HL-60 (cell line): ENCODE measurements around the gene PLA1A.

Experiments used
- DNase-seq, 2 experiments: peaks; one replicate each; pipeline ENCODE4 v3.0.0-alpha.2; 2010 to 2020; ENCODE audit warnings: low read depth in 1 of 2, low spot score in 1 of 2
- H3K27ac ChIP-seq: fragments of 250-450 bp; sonication (Bioruptor Pico); replicated peaks from 2 replicates; pipeline ENCODE4 v1.5.1; 2020; ENCODE audit warnings: mild to moderate bottlenecking, moderate library complexity
- H3K27me3 ChIP-seq: fragments of 250-450 bp; sonication (Bioruptor Pico); 2 replicates; pipeline ENCODE4 v1.5.1; 2021; ENCODE audit warnings: mild to moderate bottlenecking, moderate library complexity; ENCODE audit not compliant: insufficient read depth, poor library complexity, severe bottlenecking
- H3K4me3 ChIP-seq: replicated peaks from 2 replicates; pipeline ENCODE4 v1.5.1; 2011; ENCODE audit warnings: mild to moderate bottlenecking, control low read depth, low read length; ENCODE audit not compliant: insufficient read depth
- CTCF ChIP-seq: IDR thresholded peaks from one replicate; pipeline ENCODE4 v1.5.1; 2011; ENCODE audit warnings: low read length, control low read depth, inconsistent platforms; ENCODE audit not compliant: insufficient read depth
- GABPA ChIP-seq: IDR thresholded peaks from 2 replicates; pipeline ENCODE4 v1.6.1; 2012; ENCODE audit warnings: low read depth
- POLR2AphosphoS5 ChIP-seq: IDR thresholded peaks from 2 replicates; pipeline ENCODE4 v1.6.1; 2012; ENCODE audit warnings: low read depth
- REST ChIP-seq: IDR thresholded peaks from 2 replicates; pipeline ENCODE4 v1.6.1; 2012; ENCODE audit warnings: low read depth; ENCODE audit not compliant: insufficient replicate concordance
- SPI1 ChIP-seq: IDR thresholded peaks from 2 replicates; pipeline ENCODE4 v1.6.1; 2012; ENCODE audit warnings: low read depth, mild to moderate bottlenecking, borderline replicate concordance

The PLA1A gene

GRCh38 chr3:119620899-119621298 is 23.2 kb downstream of the PLA1A start:
- Histone ChIP-seq H3K27me3 (no peaks in the 10 kb centered on the region), H3K4me3 (no peak overlapping the region), H3K27ac (no peak overlapping the region)
- no peak for DNase-seq
- TF ChIP-seq GABPA (no peak), REST (no peak), POLR2AphosphoS5 (no peak), CTCF (no peak)

GRCh38 chr3:119624002-119624720 is 26.5 kb downstream of the PLA1A start:
- no peaks in the 10 kb centered on the region for H3K27me3 ChIP-seq
- no peak overlapping the region for H3K27ac ChIP-seq
- TF ChIP-seq GABPA (no peak), SPI1 (no peak), POLR2AphosphoS5 (no peak), CTCF (no peak), REST (no peak)
- no peak for DNase-seq
- H3K4me3 ChIP-seq = no peak overlapping the region

GRCh38 chr3:119625451-119626153 is 27.9 kb downstream of the PLA1A start:
- Histone ChIP-seq H3K27ac (no peak overlapping the region), H3K27me3 (no peaks in the 10 kb centered on the region), H3K4me3 (no peak overlapping the region)
- no peak for DNase-seq
- TF ChIP-seq CTCF (no peak), POLR2AphosphoS5 (no peak), GABPA (no peak), SPI1 (no peak), REST (no peak)
